Urothelium cell line (cell line): ENCODE results near the gene BASP1.
A peak's percentile ranks its signal among the peaks of the same experiment; 100 is the strongest.
"Not testable (repeated sequence)": the region's sequence is repeated elsewhere in the genome, so short reads cannot be mapped to it uniquely, and the experiment has no call there.

ENCODE experiments used
- DNase-seq: peaks from one replicate; pipeline ENCODE4 v3.0.0; 2011; ENCODE audit warnings: low spot score, mixed read lengths
- FAIRE-seq: peaks from 2 replicates; lab custom pipeline; 2011; peaks lifted over from hg19 to GRCh38; lab: Jason Lieb, UNC

Gene BASP1

DNA sequence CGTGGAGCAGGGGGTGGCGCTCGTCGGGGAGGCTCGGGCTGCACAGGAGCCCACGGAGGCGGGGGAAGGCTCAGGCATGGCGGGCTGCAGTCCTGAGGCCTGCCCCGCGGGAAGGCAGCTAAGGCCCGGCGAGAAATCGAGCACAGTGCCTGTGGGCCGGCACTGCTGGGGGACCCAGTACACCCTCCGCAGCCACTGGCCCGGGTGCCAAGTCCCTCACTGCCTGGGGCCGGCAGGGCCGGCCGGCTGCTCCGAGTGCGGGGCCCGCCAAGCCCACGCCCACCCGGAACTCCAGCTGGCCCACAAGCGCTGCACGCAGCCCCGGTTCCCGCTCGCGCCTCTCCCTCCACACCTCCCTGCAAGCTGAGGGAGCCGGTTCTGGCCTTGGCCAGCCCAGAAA is 94.4 kb downstream of the BASP1 start:
- not testable (repeated sequence) for FAIRE-seq, DNase-seq

DNA sequence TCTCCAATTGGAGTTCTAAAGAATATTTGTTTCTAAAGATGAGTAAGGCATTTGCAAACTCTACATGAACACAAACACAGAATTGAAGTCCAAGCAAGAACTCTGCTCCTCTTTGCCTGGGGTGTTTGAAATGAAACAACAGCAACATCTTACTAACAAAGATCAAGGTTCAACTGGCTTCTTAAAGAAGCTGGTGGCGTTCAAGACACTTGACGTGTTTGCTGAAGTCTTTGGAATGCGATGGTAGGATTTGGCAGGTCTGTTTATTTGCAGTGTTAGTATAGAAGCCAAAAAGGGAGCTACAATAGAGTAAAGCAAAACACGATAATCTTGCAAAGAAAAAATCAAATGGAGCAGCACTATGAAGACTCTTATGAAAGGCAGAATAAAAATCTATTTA is 94.9 kb downstream of the BASP1 start:
- no peak for DNase-seq
- FAIRE-seq: no peak

DNA sequence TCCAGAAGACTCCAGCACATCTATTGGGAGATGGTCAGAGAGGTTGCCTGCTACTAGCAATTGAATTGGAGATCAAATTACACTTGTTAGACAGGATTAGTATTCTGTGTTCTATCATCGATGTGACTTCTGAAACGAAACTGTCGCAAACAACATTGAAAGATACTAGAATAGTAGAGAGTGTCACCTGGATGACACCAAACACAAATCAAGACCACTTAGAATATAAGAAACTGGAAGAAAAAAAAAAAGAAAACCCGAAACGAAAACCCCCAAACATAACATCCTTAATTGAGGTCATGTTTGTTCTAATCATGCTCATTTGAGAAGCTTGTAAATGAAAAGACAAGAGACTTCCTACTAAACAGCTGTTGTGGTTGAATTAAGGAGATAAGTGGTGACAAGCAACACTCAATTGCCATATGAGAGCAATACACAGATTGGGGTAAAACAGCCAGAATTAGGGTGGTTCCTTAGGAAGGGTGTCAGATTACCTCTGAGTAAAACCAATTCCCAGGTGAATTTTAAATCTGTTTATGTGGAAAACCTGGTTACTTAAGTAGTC is 97.6 kb downstream of the BASP1 start:
- DNase-seq (no peak), FAIRE-seq (no peak)

DNA sequence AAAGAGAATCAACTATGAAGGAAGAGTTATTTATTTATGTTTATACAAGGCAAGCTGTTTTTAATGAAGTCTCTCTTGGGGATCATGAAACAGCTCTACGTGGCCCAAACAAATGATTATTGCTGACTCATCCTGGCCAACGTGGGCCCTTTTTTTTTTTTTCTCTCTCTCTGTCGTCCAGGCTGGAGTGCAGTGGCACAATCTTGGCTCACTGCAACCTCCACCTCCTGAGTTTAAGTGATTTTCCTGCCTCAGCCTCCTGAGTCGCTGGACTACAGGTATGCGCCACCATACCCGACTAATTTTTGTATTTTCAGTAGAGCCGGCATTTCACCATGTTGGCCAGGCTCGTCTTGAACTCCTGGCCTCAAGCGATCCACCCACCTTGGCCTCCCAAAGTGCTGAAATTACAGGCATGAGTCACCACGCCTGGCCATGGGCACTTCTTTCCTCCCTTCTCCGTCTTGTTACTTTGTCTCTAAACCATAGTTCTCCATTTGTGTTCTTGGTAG is 98.3 kb downstream of the BASP1 start:
- FAIRE-seq: peak; percentile 48

DNA sequence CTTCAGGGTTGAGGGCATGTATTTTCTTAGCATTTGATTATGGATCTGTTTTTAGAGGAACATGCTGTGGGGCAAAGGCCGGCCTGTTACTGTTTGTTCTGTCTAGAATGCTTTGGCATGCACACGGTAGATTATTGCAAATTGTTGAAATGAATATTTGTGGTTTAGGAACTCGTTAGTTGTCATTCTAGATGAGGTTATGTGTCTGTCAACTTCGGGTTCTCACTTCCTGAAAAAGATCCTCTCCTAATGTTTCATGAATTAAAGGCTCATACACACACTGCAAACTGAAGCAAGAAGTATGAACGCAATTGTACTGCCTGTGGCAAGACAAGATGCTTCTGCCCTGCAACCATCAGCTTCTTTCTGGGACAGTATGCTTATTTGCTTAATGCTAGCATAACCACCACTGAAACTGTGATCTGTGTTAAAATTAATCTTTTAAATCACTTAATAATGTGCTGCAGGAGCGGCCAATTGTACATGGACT is 99.6 kb downstream of the BASP1 start:
- peak; percentile 82 for FAIRE-seq

More for the DNA sequence above, 98.3 kb downstream of the BASP1 start:
- DNase-seq: no peak

DNA sequence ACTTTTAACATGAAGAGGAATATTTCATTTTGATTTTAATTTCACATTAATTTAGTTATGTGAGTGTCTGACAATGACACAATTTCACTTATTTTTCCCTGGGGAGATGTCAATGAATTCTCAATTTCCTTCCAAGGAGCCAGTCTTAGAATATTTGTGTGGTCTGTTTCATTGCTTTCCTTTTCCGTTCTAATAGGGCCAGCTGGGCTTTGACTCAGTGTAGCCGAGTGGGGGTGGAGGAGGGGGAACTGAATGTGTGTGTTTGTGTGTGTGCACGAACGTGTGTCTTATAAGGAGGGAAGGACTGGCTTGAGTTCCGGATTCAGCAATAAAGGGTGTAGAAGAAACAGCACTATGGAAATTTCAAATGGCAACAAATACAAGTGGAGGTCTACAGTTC is 100.0 kb downstream of the BASP1 start:
- DNase-seq: no peak
- no peak for FAIRE-seq

More for the DNA sequence above, 99.6 kb downstream of the BASP1 start:
- no peak for DNase-seq

DNA sequence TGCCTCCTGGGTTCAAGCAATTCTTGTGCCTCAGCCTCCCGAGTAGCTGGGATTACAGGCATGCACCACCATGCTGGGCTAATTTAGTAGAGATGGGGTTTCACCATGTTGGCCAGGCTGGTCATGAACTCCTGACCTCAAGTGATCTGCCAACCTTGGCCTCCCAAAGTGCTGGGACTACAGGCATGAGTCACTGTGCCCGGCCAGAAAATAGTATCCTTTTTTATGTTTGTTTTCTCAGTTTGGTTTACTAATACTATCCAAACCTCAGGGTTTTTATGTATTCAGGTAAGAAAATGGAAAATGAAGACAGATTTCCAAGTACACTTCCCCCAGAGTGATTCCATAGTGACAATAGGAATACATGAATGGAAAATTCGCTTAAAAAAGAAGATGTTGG is 101.7 kb downstream of the BASP1 start:
- not testable (repeated sequence) for DNase-seq, FAIRE-seq

DNA sequence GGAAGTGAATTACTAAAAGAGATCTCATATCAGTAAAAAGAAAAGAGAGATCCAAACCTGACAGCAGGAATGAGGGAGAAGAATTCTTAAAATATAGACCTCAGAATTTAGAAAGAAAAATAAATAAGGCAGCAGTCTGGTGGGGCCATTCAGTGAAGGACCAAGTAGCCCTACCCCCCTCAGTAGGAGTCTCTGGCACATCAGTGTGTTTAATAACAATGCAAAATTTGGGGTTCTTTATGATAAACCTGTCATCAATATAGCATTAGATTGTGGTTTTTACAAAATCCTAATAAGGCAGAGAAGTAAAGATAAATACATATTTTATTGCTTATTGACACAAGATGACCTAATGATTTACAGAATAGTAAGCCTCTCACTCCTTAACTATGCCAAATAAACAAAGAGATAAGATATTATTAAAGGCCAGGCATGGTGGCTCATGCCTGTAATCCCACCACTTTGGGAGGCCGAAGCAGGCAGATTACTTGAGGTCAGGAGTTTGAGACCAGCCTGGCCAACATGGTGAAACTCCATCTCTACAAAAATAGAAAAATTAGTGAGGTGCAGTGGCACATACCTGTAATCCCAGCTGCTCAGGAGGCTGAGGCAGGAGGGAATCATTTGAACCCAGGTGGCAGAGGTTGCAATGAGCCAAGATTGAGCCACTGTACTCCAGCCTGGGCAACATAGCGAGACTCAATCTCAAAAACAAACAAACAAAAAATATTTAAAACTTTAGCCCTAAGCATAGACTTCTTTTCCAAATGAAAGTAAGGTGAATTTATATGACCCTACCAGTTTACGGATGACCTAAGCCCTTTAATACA is 108.6 kb downstream of the BASP1 start:
- FAIRE-seq (no peak), DNase-seq (no peak)
